Skeletal muscle tissue (tissue), 4 donors: ENCODE data around the gene KNCN. TPM values are rescaled to one million over a fixed set of nuclear protein-coding genes. Genes with fewer than 3 reads are reported as not detected.

Source experiments
- H3K27ac ChIP-seq: one replicate; pipeline ENCODE4 v1.7.0; 2013; ENCODE audit warnings: mild to moderate bottlenecking, low read depth, low read length, inconsistent platforms
- H3K27me3 ChIP-seq, 3 donors: one replicate each; pipeline ENCODE4 v1.7.0; 2013; ENCODE audit warnings: low read length in 3 of 3; ENCODE audit not compliant: control insufficient read depth in 3 of 3, insufficient read depth in 3 of 3
- H3K36me3 ChIP-seq, 3 donors: one replicate each; pipeline ENCODE4 v1.7.0; 2013; ENCODE audit warnings: low read length in 3 of 3; ENCODE audit not compliant: control insufficient read depth in 3 of 3, insufficient read depth in 3 of 3
- H3K4me1 ChIP-seq, 3 donors: one replicate each; pipeline ENCODE4 v1.7.0; 2013; ENCODE audit warnings: low read length in 3 of 3, mild to moderate bottlenecking in 3 of 3; ENCODE audit not compliant: control insufficient read depth in 3 of 3, insufficient read depth in 3 of 3
- H3K4me3 ChIP-seq, 3 donors: one replicate each; pipeline ENCODE4 v1.7.0; 2013; ENCODE audit warnings: low read length in 3 of 3
- H3K9ac ChIP-seq, 3 donors: one replicate each; pipeline ENCODE4 v1.7.0; 2013; ENCODE audit warnings: low read length in 3 of 3, mild to moderate bottlenecking in 3 of 3, moderate library complexity in 2 of 3, low read depth in 1 of 3
- H3K9me3 ChIP-seq, 3 donors: one replicate each; pipeline ENCODE4 v1.7.0; 2013; ENCODE audit warnings: low read length in 3 of 3; ENCODE audit not compliant: control insufficient read depth in 3 of 3
- total RNA-seq: library from RNA; depleted of rRNA; stranded (reverse); fragments of >200 nt; gene quantifications from one replicate; pipeline ENCODE4 v1.2.3, GENCODE V29; 2014
- donor health status: Osteomylitis.

KNCN gene
- total RNA-seq, 1 donor from 2014 or later, result not detected

DNA sequence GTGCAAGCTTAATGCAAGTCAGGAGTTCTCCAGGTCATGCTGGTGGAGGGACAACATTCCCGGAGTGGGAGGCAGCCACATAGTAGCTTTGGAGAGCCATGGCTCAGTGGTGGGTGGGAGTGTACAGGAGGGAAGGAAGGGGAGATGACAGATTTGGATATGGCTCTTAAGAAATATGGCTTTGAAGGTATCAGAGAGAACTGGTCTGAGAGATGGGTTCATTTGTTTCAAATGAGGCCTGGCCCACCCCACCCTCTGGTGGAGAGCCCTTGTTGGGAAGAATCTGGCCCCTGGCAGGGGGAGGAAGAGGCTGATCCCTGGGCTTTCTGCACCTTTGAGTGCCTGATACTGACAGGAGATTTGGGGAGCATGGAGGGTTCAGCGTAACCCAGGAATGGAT, 55.7 kb downstream of the KNCN start:
- Histone ChIP-seq H3K4me1 (peaks cover under 1 to 3% (median 2%) of the 10 kb centered on the region in 3 donors), H3K9ac (no peak overlapping the region), H3K27me3 (peaks cover 33 to 53% (median 49%) of the 10 kb centered on the region in 3 donors), H3K27ac (no peak overlapping the region), H3K9me3 (no peaks in the 10 kb centered on the region), H3K4me3 (no peak overlapping the region), H3K36me3 (no peaks in the 10 kb centered on the region)

Other genes starting within 250 kb of the KNCN start
- gene LRRC41, start 248.0 kb downstream of the KNCN start, total RNA-seq, result 55.8 TPM
- 480 TPM for gene UQCRH, start 247.9 kb downstream of the KNCN start, total RNA-seq
- gene NSUN4, start 210.8 kb downstream of the KNCN start, total RNA-seq, result 11.5 TPM
- gene FAAH, start 157.3 kb downstream of the KNCN start, total RNA-seq, result 13.6 TPM
- not detected for gene DMBX1, start 61.8 kb downstream of the KNCN start, total RNA-seq
- 20.4 TPM for gene MKNK1, start 52.6 kb upstream of the KNCN start, total RNA-seq
- 14.1 TPM for gene MOB3C, start 65.2 kb upstream of the KNCN start, total RNA-seq
- gene ATPAF1, start 116.7 kb upstream of the KNCN start, total RNA-seq, result 50.1 TPM
- gene TEX38, start 120.2 kb upstream of the KNCN start, total RNA-seq, result not detected
- 50.6 TPM for gene EFCAB14, start 167.5 kb upstream of the KNCN start, total RNA-seq
- not detected for gene CYP4B1, start 247.4 kb upstream of the KNCN start, total RNA-seq